Measurements from ENCODE around the gene UNC119B.
"Not testable (repeated sequence)": the region's sequence is repeated elsewhere in the genome, so short reads cannot be mapped to it uniquely, and the experiment has no call there.

The UNC119B gene

GRCh38 chr12:120668868-120669840, 41.1 kb upstream of the UNC119B start:
- TF ChIP-seq CTCF (IDR thresholded peaks at IDR 0.05; ENCODE audit: insufficient read depth, missing control alignments): no peak

DNA sequence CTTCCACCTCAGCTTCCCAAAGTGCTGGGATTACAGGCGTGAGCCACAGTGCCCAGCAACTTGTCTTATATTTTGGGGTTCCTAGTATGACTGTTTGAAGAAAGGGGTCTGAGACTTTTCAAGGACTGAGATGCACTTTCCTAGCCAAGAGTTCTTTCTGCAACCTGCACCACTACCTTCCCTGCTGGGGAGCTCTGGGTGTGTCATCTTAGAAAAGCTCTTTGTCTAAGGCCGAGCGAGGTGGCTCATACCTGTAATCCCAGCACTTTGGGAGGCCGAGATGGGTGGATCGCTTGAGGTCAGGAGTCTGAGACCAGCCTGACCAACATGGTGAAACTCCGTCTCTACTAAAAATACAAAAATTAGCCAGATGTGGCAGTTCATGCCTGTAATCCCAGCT, 40.0 kb upstream of the UNC119B start:
- DNase-seq (ENCODE audit: insufficient read length, low spot score); FAIRE-seq: not testable (repeated sequence)

More at GRCh38 chr12:120668868-120669840, 41.1 kb upstream of the UNC119B start:
- FAIRE-seq (no peak), DNase-seq (ENCODE audit: insufficient read length, low spot score) (no peak)

DNA sequence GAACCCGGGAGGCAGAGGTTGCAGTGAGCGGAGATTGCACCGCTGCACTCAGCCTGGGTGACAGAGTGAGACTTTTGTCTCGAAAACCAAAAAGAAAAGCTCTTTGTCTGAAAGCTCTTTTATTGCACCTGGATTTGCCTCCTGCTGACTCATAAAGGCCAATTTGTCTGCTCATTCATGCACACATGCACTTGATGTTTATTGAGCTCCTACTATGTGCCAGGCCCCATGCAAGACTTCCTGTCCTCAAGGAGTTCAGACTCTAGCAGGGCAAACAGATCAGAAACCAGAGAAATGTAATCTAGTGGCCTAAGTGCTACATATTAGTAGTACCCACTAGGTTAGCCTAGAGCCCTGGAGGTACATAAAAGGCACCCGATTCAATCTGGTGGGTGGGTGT, 39.6 kb upstream of the UNC119B start:
- no peak for FAIRE-seq
- DNase-seq (ENCODE audit: insufficient read length, low spot score): no peak
- TF ChIP-seq CTCF (IDR thresholded peaks at IDR 0.05; ENCODE audit: insufficient read depth, missing control alignments): no peak

GRCh38 chr12:120674097-120674636, 36.1 kb upstream of the UNC119B start:
- DNase-seq (ENCODE audit: insufficient read length, low spot score) (no peak), FAIRE-seq (no peak)
- TF ChIP-seq CTCF (IDR thresholded peaks at IDR 0.05; ENCODE audit: insufficient read depth, missing control alignments): no peak

DNA sequence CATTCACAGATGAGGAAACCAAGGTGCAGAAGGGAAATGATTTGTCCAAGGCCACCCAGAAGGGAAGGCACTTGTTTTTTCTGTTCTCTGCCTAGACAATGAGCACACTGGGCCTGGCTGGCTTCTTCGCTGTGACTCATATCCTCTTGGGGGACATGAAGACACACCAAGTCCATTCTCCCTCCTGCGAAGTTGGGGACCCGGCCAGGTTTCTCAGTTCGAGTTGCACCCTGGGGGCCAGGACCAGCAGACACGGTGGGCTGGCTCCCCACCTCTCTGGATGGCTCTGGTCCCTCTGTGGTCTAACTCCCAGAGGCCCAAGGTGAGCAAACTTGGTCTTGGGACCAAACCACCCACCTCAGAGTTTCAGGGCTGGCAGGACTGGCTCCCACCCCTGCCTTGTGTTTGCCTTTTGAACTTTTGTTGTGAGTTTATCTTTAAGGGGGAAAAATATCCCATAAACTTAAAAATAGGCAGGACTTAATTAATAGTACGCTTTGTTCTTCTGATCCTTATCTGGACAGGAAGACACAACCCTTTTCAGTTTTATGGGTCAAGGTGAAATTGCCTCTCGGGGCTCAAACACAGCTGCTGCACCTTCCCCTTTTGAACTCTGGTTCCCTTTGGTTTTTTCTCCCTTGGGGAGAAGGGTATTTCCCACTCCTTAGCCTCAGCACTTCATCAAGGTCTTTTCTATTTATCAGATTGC, 32.3 kb upstream of the UNC119B start:
- DNase-seq (ENCODE audit: insufficient read length, low spot score) (no peak), FAIRE-seq (no peak)
- TF ChIP-seq CTCF (IDR thresholded peaks at IDR 0.05; ENCODE audit: insufficient read depth, missing control alignments): no peak

DNA sequence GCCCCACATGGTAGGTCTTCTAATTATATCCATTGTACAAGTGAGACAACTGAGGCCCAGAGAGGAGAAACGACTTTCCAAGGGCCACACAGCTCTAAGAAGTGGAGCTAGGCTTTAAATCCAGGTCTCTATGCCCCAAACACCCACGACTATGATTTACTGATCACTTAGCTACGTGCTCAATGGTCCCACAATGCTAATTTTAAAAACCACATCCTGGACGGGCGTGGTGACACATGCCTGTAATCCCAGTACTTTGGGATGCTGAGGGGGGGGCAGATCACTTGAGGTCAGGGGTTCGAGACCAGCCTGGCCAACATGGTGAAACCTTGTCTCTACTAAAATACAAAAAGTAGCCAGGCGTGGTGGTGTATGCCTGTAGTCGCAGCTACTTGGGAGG, 31.7 kb upstream of the UNC119B start:
- no peak for DNase-seq (ENCODE audit: insufficient read length, low spot score)
- TF ChIP-seq CTCF (IDR thresholded peaks at IDR 0.05; ENCODE audit: insufficient read depth, missing control alignments): no peak
- no peak for FAIRE-seq

DNA sequence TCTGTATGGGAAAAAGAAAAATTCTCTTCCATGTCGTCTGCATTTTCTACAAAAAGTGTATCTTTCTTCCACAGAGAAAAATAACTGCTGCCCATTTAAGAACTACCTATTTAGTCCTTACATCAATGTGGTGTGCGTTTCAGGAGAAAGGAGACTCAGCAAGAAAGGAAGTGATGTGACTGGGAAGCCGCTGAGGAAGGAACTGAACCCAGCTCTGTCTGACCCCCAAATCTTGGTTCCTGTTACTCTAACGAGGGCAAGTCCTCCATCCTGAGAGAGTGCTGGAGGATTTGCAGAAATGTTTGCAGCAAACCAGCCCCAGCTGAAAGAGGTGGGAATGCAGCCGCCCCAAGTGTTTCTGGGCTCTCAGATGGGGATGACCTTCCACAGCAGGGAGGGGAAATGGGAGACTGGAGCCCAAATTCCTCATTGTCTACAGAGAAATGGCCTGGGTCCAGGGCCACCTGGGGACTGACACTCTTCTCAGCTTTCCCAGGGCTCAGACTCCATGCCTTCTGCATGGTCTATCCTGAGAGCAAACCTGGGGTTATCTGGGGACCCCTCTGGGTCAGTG, 30.0 kb upstream of the UNC119B start:
- DNase-seq (ENCODE audit: insufficient read length, low spot score) (no peak), FAIRE-seq (no peak)
- no peak for TF ChIP-seq CTCF (IDR thresholded peaks at IDR 0.05; ENCODE audit: insufficient read depth, missing control alignments)

All from D721Med (cell line).